22Rv1 (cell line): ENCODE measurements around the gene SMARCA5.

Source experiments
- CTCF ChIP-seq: fragments of 450-650 bp; IDR thresholded peaks from 2 replicates; pipeline ENCODE4 v1.5.1; 2017; ENCODE audit warnings: mild to moderate bottlenecking
- ZFX ChIP-seq: fragments of 450-650 bp; IDR thresholded peaks from 2 replicates; pipeline ENCODE4 v1.6.1; 2017; ENCODE audit warnings: antibody characterized with exemption, borderline replicate concordance

GRCh38 chr4:143564472-143564871, 51.0 kb downstream of the SMARCA5 start:
- TF ChIP-seq CTCF (no peak), ZFX (no peak)
